CD4-positive, alpha-beta T cell treated with Interleukin-6 for 4 hours (primary cell): ENCODE measurements around the gene ADIG.

Source experiments
- DNase-seq: peaks from one replicate; pipeline ENCODE4 v3.0.0-alpha.2; 2020; ENCODE audit warnings: mixed read lengths

The ADIG gene

DNA sequence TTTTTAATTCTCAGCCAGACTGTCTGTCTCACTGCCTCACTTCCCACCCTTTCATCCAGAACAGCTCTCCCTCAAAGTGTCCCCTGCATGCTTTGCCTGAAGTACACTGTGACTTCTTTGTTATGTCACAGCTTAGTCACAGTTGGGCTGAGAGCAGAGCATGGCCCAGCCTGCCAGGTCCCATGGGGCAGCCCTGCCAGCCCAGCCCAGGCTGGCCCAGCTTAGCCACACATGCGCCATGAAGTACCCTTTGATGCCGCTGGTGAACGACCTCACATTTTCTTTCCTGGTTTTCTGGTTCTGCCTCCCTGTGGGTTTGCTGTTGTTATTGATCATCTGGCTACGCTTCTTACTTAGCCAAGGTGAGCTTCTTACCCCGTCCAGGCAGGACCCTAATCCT is at the start of gene ADIG:
TSS of gene ADIG (plus strand) at position 185 of the 400 bp plus-strand sequence. CDS start at position 239, 54 bp downstream.
- DNase-seq, result no peak

DNA sequence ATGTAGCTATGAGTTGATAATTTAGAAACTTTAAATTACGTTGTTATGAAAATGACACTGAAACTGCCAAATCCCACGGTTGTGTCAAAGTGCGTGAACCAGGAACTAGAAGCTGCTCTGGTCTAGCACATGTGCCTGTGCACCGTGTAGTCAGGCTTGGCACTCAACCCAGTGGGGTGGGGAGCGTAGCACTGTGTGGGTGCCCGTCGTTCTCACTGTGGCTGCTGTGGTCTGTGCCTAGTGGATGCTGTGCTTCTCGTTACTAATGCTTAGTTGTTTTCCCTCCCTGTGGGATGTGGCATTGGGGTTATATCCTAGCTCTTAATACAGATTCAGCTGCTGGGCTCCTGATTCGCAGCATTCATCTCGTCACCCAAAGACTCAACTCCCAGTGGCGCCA is 46.2 kb upstream of the ADIG start:
- DNase-seq, result no peak

DNA sequence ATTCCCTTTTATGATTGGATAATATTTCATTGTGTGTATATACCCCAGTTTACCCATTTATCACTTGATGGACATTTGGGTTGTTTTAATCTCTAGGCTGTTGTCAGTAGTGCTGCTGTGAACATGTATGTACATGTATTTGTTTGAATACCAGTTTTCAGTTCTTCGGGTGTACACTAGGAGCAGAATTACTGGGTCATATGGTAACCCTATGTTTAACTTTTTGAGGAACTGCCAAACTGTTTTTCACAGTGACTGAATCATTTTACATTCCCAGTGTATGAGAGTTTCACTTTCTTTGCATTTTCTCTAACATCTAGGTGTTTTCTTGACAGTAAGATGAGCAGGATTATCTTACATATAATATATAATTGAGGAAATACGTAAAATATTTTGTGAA is 44.7 kb upstream of the ADIG start:
- no peak for DNase-seq

DNA sequence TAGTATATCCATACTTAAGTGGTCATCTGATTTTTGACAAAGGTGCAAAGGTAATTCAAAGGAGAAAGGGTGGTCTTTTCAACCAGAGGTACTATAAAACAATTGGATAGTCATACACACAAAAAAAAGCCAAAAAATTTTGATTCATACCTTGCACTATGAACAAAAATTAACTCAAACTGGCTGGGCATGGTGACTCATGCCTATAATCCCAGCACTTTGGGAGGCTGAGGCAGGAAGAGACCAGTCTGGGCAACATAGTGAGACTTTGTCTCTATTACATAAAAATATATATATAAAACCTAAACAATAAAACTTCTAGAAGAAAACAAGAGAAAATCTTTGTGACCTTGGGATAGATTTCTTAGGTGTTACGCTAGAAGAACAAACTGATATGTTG is 43.8 kb upstream of the ADIG start:
- no peak for DNase-seq

DNA sequence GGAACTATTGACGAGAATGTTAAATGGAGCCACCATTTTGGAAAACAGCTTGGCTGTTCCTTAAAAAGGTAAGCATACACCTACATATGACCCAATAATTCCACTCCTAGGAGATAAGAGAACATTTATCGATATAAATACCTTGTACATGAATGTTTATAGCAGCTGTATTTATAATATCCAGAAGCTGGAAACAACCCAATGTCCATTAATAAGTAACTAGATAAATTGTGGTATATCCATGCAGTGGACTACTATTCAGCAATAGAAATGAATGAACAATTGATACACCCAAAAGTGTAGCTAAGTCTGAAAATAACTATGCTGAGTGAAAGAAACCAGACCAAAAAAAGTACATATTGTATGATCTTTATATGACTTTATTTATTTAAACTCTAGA is 42.2 kb upstream of the ADIG start:
- DNase-seq, result no peak

DNA sequence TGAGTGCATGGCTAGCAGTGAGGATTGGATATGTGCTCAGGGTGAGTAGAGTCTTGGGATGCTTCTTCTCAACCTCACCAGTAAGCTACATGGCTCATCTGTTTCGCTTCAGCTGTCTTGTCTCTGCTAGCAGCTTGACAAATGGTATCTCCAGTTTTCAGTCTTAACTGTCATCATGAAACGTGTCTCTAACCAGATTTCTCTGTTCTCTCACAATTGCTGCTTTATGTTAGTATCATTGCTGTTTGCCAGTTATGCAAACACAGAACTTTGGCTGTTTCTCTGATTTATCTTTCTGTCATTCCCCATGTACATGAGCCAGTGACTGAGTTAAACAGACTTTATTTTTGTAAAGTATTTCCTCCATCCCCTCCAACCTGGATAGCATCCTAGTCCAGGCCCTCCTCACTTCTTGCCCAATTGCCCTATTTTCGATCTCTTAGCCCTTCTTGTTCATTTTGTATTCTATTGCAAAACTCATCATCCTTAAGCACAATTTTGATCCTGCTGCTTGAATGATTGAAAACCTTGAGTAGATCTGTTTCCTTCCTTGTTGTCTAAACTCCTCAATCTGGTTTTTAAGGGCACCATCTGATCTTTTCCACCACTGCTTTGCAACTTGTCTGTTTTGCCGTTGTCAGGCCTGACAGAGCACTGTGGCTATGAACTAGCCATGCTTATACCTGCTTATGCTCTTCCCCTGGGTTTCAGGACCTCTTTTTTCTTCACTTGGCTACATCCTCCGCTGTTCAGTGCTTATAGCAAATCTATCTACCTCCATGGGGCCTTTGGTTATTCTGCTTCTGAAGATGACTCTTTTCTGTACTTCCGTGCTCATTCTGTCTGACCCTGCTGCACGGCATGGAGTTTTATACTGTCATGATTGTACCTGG is 37.7 kb upstream of the ADIG start:
- no peak for DNase-seq

DNA sequence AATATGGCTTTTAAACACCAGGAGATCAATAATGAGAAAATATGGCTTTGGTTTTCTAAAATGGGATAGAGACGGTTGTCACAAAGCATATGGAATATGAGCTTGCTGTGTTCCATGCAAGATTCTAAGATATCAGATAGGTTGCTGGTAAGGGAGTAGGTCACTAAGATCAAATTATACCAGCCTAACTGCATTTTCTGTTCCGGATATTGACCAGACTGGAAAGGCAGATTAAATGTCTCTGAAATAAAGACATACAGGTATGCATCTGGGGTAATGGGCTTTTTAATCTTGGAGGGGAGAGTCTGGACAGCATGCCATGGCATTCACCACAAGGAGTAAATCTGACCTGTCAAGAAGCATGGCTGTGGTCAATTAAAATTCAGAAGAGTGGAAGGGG is 35.2 kb upstream of the ADIG start:
- no peak for DNase-seq

DNA sequence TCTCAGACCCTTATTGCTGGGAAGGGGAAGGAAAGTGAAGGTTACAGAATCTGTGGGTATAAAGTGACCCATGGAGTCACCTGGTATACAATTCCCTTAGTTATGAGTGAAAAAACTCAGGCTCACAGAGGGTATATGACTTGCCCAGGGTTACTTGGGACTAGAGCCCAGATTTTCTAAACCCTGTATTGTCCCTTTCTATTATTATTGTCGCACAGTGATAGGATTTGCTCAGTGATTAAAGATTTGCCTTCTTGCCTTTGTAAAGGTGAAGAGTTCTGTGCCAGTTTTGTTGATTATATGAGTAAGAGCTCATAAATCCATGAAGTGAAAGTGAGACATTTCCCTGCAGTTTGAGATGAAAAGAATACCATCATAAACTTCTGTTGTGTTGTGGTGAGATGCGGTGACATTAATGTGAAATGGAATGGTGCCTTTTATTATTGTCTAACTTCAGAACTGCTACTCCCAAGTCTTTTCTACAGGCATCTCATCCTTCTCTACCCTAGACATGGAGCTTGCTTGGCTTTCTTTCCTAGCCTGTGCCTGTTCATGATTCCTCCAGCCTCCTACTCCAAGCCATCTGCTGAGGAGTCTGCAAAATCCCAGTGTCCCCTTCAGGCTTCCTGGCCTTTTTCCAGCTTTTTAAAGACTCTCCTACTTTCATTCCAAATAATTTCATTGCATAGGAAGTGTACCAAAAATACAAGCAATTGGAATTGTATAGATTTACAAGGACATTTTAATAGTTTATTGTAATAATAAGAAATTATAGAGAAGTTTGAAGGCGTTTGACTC is 33.5 kb upstream of the ADIG start:
- no peak for DNase-seq

DNA sequence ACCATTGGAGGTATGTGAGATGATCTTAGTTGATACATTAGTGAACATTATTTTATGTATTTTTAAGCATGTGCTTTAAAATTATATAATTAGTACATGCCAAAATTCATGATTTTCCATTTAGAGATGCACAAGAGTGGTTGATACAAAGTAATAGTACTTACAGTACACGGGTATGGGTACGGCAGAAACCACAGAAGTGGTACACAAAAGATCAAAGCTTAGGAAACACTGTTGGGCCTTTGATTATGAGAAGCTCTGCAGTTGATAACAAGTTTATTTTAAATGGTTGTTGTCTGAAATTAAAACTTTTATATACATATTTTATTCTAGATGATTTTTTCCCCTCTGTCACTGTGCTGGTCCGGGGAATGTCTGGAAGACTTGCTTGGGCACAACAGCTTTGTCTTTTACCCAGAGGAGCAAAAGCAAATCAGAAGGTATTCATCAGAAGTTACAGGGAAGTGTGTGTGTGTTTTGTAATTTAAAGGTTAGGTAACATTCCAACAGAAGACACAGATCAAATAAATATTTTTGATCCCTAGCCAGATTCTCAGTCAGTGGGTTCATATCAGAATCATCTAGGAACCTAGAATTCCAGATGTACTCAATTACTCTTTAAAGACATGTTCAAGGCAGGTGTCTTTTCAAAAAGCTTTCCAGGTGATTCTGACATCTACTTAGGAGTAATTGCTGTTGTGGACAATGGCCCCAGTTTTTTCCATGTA is 32.5 kb upstream of the ADIG start:
- no peak for DNase-seq

DNA sequence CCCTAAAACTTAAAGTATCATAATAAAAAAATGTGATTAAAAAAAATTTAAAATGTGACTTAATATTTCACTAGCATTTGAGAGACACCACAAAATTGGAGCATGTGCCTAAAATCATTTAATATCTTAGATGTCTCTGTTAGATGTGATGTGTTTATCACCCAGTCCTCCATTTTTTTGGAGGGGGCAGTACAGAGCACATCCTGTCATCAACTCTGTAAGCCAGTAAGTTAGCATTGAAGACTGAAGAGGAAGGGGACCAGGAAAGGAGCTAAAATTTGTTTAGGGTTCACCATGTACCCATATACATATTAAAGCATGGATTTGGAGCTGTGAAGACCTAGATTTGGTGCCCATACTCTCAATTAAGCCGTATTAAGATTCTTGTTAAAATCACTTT is 30.7 kb upstream of the ADIG start:
- no peak for DNase-seq

DNA sequence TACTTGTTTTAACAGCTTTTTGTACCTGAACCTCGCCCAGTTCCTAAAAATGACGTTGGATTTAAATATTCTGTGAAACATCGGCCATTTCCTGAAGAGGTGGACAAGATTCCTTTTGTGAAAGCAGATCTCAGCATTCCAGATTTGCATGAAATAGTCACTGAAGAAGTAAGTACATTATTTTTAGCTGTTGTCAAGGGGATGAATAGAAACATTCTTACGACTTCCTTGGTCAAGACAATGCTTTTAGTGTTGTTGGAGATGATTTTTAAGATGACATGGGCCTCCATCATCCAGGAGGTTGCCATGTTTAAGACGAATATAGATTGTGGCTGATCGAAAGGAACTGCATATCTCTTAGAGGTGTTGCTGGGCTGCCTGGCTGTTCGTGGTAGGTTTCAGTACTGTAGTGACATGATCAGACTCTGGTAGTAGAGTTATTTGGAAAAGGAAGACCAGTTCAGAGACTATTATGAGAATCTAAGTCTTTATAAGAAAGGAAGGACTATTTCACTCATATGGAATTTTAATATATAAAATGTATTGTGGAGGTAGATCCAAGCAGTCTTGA is 29.9 kb upstream of the ADIG start:
- DNase-seq, result no peak

DNA sequence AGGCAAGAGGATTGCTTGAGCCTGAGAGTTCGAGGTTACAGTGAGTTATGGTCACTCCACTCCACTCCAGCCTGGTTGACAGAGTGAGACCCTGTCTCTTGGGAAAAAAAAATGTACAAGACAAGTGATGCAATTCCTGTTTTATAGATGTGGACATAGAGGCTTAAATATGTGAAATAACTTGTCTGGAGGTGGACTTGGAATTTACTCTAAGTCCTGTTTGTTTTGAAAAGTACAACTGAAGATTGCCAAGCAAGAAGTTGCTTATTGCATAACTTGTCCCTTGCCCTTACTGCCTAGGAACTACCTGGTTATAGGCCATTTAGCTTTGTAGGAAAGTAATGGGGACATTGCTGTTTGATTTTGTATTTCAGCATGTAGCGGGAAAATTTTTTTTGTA is 26.0 kb upstream of the ADIG start:
- DNase-seq, result no peak

DNA sequence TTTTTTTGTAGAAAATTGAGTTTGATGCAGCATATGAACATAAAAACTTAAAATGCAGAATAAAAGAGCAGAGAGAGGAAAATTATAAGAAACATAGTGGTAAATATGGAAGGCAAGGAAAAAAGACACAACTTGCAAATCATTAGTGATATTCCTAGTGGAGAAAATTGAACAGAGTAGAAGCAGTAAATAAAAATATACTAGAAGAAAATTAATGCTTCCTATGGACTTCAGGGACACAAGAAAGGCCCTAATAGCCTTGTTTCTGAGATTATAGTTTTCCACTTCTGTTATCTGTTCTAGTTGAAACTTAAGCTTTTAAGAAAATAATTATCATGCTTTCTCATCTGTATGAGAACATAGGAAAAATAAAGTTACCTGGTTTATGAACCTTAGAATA is 25.6 kb upstream of the ADIG start:
- no peak for DNase-seq

DNA sequence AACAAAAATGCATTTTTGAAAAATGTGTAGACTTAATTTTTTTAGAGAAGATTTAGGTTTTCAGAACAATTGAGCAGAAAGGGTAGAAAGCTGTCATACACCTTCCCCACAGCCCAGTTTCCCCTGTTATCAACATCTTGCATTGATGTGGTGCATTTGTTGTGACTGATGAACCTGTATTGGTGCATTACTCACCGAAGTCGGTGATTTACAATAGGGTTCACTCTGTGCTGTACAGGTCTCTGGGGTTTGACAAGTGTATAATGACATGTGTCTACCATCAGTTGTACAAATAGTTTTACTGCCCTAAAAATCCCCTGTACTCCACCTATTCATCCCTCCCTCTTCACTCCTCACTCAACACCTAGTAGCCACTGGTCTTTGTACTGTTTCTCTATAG is 23.8 kb upstream of the ADIG start:
- DNase-seq, result no peak

DNA sequence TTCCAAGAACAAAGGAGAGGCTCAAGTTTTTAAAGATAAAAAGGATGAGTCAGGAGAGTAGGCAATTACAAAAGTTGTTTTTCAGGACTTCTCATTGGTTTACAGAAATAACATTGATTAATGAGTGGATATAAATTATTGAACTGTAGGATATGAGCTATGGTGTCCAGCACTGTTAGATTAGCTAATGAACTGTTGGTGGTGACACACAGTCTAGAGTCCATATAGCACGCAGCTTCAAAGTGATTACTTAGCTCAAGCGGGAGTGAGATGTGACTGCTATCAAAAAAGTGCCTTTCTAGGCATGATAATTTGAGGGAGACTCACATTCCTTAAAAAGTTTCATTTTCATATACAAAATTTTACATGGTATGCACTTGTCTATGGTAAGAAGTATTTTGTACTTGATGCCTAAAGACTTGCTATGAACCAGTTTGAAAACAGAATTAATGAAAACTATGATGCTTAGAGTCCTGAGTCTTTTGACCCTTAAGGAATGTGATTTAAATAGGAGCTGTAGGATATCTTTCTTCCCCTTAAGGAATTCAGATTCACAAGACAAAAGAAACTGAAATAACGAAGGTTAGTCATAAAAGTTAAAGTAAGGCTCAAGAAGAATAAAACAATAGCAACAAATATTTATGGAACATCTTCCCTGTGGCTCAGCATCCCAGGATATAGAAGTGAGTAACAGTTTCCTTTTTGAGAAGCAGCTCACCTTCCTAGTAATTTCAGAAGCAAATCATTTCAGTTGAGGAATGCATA is 22.2 kb upstream of the ADIG start:
- DNase-seq, result no peak

DNA sequence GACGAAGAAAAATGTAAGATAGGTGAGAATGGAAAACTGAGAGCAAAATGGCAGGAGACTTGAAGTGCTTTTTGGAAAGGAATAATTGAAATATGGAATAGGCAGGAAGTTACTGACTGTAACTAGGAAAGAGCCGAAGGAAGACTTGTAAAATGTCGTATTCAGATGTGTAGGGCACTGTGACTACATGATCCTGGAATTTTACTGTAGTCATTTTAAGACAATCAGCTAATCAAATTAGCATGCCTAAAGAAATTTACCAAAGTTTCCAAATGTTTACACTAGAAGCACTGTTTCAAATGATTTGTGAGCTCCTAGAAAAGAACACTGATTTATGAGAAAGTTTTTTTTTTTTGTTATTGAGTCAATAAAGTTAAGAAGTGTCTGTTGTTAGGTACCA is 21.2 kb upstream of the ADIG start:
- no peak for DNase-seq

DNA sequence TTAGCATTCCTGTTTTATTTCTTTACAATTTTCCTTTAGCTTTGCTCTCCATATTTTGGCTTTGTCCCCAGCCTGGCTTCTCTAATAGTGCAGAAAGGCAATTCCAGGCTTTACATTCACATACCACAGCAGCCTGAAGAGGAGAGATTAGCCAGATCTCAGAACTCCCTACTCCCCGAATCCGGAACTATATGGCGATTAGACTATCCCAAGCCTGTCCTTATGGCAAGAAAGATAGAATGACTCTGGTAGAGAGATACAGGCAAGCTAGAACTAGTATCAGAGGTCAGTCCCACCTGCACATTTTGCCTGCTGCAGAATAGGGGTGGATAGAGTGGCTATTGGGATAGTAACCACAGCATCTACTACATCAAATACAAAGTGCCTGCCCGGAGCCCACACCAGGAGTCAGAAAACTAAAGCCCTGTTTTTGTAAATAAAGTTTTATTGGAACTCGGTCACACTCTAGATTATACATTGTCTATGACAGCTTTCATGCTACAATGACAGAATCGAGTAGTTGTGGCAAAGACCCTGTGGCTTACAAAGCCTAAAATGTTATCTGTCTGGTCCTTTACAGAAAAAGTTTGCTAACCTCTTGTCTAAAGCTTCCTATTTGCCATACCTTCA is 17.1 kb upstream of the ADIG start:
- DNase-seq, result no peak

DNA sequence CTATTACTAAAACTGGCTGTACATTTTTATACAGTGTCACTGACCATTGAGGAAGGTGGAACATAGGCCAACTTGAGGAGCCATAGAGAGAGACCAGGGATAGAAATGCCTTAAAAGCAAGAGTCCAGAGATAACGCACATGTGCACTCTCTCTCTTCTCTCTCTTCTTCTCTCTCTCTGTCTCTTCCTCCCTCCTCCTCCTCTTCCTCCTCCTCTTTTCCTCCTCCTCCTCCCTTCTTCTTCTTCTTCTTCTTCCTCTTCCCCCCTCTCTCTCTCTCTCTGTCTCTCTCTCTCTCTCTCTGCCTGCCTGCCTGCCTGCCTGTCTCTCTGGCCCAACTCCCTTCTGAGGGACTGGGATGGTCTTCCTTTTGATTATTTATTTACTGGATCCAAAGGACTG is 16.3 kb upstream of the ADIG start:
- DNase-seq, result no peak

DNA sequence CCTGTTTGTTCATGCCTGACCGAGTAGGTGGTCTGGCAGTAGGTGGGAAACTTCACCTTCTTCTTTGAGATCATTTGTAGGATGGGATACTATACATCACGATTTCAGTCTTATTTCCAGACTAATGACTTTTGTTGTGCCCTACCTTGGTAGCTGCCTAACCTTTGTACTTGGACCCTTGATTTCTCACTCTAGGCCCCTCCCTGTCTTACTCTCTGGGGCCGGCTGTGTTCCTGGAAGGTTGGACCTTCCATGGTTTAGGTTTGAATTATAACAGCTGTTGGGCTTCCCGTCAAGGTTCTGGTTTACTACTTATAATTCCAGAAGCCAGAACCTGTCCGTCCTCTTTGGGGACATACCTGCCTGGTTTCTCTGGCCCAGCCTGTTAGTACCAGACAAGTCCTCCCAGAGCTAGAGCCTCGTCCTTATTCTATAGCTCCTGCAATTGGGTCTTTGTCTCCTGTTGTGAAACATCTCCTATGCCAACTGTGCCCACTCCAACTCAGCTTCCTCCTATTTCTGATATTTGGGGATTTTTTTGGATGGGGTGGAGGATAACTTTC is 14.9 kb upstream of the ADIG start:
- no peak for DNase-seq

DNA sequence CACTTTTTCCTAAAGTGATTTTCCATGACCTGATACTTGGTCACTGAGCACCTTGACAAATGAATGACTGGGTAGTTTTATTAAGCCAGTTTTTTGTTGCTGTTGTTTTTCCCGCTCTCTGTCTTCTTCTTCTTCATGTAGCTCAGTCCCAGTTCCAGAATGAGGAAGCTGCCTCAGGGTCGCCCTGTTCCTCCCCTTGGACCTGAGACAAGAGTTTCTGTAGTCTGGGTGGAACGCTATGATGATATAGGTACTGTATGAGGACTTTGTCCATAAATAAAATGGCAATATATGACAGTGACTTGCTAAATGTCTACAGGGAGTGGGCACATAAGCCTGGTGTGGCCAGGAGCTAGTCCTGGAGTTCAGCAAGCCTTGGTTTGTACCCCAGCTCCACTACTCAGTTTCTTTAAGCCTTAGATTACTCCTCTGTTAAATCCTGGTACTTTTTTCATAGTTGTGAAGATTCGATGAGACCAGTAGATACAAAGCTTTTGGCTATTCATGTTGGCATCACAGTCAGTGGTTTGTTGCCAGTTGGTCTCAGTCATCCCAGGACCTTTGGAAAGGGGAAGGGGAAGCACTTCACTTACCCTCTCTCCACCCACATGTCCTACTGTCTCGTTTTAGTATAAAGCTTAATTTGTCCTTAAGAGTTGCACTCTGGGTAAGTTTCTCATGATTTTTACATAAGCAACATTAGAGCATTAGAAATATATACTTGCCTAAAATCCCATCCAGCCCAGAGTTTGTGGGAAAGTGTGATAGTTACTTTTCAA is 11.1 kb upstream of the ADIG start:
- DNase-seq, result no peak

DNA sequence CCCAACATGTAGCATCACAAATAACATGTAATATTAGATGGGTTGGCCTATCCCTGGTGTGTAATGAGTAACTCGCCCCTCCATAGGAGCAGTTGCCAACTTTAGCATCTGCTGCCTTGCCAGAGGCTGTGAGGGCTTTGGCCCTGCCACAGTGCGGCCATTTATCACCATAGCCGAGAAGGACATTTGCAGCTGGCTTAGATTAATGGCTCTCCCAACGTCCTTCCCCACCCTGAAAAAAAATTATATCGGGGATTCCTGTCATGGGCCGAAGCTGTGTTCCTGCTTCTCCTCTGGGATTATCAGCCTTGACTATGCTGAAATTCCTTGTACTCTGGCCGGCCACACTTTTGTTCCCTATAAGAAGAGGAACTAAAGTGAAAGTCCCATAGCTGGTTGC is 7.6 kb upstream of the ADIG start:
- DNase-seq, result no peak
